C4-2B (cell line): ENCODE data around the gene LITAF.

Experiments
- ZFX ChIP-seq: fragments of 450-650 bp; IDR thresholded peaks from 2 replicates; pipeline ENCODE4 v1.6.1; 2017
- TF ChIP-seq, protein P1 (sequence below): fragments of 450-650 bp; conservative IDR thresholded peaks from 2 replicates; pipeline ENCODE4 v1.5.1; 2017; ENCODE audit warnings: mild to moderate bottlenecking

DNA sequence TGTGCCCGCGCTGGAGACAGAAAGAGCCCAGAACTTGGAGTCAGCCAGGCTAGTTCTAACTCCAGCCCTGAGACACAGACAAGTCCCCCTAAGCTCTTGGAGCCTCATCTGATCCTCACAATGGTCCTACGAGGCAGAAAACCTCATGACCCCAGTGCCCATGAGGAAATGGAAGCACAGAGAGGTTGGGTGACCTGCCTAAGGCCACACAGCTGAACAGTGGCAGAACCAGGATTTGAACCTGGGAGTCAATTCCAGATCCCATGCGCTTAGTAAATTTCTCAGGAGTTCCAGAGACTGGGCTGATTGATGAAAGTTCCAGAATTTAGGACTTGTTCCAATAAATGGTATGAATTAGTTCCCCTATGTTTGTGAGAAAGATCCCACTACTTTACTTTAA lies 39.0 kb upstream of the LITAF start:
- TF ChIP-seq, protein P1, sequence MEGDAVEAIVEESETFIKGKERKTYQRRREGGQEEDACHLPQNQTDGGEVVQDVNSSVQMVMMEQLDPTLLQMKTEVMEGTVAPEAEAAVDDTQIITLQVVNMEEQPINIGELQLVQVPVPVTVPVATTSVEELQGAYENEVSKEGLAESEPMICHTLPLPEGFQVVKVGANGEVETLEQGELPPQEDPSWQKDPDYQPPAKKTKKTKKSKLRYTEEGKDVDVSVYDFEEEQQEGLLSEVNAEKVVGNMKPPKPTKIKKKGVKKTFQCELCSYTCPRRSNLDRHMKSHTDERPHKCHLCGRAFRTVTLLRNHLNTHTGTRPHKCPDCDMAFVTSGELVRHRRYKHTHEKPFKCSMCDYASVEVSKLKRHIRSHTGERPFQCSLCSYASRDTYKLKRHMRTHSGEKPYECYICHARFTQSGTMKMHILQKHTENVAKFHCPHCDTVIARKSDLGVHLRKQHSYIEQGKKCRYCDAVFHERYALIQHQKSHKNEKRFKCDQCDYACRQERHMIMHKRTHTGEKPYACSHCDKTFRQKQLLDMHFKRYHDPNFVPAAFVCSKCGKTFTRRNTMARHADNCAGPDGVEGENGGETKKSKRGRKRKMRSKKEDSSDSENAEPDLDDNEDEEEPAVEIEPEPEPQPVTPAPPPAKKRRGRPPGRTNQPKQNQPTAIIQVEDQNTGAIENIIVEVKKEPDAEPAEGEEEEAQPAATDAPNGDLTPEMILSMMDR, result no peak
- TF ChIP-seq ZFX, result no peak
